Fibroblast of skin of right biceps (primary cell): ENCODE results near the gene EXD3.
"Not testable (repeated sequence)": the region's sequence is repeated elsewhere in the genome, so short reads cannot be mapped to it uniquely, and the experiment has no call there.

Experiments used
- DNase-seq: peaks from one replicate; pipeline ENCODE4 v3.0.0-alpha.2; 2013

The EXD3 gene

GRCh38 chr9:137327641-137328550 is 95.1 kb downstream of the EXD3 start:
- DNase-seq, result not testable (repeated sequence)

GRCh38 chr9:137326445-137327065 is 96.4 kb downstream of the EXD3 start:
- DNase-seq, result no peak

GRCh38 chr9:137325799-137326198 is 97.2 kb downstream of the EXD3 start:
- DNase-seq, result no peak

GRCh38 chr9:137325124-137325523 is 97.8 kb downstream of the EXD3 start:
- no peak for DNase-seq

GRCh38 chr9:137323531-137324331 is 99.2 kb downstream of the EXD3 start:
- DNase-seq, result no peak

- DNase-seq, result no peak
Measured at GRCh38 chr9:137321726-137322361, 101.1 kb downstream of the EXD3 start.

- no peak for DNase-seq
Measured at GRCh38 chr9:137320555-137321384, 102.2 kb downstream of the EXD3 start.

GRCh38 chr9:137319739-137320551 is 103.0 kb downstream of the EXD3 start:
- DNase-seq, result no peak

GRCh38 chr9:137319011-137319738 is 103.8 kb downstream of the EXD3 start:
- no peak for DNase-seq

GRCh38 chr9:137318602-137319001 is 104.4 kb downstream of the EXD3 start:
- no peak for DNase-seq

GRCh38 chr9:137317718-137318511 is 105.0 kb downstream of the EXD3 start:
- DNase-seq, result no peak

- DNase-seq, result no peak
Measured at GRCh38 chr9:137317021-137317717, 105.8 kb downstream of the EXD3 start.

- DNase-seq, result peak; percentile 56
Measured at GRCh38 chr9:137316012-137316981, 106.7 kb downstream of the EXD3 start.

GRCh38 chr9:137315581-137316011 is 107.4 kb downstream of the EXD3 start:
- DNase-seq, result no peak

GRCh38 chr9:137314561-137315560 is 108.1 kb downstream of the EXD3 start:
- DNase-seq, result no peak

- DNase-seq, result no peak
Measured at GRCh38 chr9:137313956-137314560, 108.9 kb downstream of the EXD3 start.
